ENCODE data around the gene EPHA10. TPM values are rescaled to one million over a fixed set of nuclear protein-coding genes. Genes with fewer than 3 reads are reported as not detected.

Gene EPHA10
- total RNA-seq, 1 experiment from 2014 or later: 1.3 TPM

- no peaks in the 10 kb centered on the region; the same call in 1 of the 2 replicates for H3K36me3 Mint-ChIP-seq
- POLR2A ChIA-PET: no interaction called here
- DNase-seq (ENCODE audit: low spot score): no peak
Observed at GRCh38 chr1:37813529-37814145, 48.7 kb upstream of the EPHA10 start.

DNA sequence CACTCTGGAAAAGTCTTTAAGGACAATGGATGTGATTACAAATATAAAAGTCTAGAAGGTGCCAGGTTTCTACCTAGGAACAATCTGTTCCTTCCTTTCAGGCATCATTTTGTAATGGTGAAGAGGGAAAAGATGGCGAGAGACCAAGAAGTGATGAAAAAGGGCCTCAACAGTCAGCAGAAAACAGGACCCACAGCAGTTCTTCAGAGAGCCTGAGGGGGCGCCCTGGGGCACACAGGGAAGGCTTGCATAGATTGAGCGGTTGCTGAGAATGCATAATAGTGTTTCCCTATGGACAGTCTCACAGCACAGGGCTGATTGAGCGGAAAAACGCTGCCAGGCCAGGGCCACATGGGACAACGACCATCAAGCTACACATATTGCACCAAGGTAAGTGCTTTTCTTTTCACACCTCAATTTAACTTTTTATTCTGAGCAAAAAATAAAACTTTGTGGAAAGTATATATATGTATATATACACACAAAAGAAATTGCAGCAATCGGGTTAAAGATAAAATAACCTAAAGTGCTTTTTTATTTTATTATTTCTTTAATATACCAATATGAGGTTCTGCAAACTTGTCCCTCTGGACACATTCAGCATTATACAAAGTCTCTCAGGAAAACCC lies 46.2 kb upstream of the EPHA10 start:
- Mint-ChIP-seq H3K4me3 (peak overlapping the region; percentile 29; the same call in 1 of the 2 replicates), H3K27me3 (ENCODE audit: low read depth) (no peaks in the 10 kb centered on the region), H3K36me3 (peaks cover 3% of the 10 kb centered on the region), H3K9me3 (no peaks in the 10 kb centered on the region), H3K4me1 (peaks cover 11% of the 10 kb centered on the region; the same call in 1 of the 2 replicates), H3K27ac (peak overlapping the region; percentile 36)
- DNase-seq (ENCODE audit: low spot score) (peak; percentile 83), ATAC-seq (peak; percentile 55)
- TF ChIP-seq CTCF (IDR thresholded peaks at IDR 0.05) (peak; percentile 81), NR2C2 (CRISPR knock-in tag; IDR thresholded peaks at IDR 0.05) (no peak)
- TF ChIP-seq, protein P1, sequence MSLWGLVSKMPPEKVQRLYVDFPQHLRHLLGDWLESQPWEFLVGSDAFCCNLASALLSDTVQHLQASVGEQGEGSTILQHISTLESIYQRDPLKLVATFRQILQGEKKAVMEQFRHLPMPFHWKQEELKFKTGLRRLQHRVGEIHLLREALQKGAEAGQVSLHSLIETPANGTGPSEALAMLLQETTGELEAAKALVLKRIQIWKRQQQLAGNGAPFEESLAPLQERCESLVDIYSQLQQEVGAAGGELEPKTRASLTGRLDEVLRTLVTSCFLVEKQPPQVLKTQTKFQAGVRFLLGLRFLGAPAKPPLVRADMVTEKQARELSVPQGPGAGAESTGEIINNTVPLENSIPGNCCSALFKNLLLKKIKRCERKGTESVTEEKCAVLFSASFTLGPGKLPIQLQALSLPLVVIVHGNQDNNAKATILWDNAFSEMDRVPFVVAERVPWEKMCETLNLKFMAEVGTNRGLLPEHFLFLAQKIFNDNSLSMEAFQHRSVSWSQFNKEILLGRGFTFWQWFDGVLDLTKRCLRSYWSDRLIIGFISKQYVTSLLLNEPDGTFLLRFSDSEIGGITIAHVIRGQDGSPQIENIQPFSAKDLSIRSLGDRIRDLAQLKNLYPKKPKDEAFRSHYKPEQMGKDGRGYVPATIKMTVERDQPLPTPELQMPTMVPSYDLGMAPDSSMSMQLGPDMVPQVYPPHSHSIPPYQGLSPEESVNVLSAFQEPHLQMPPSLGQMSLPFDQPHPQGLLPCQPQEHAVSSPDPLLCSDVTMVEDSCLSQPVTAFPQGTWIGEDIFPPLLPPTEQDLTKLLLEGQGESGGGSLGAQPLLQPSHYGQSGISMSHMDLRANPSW (CRISPR knock-in tag; conservative IDR thresholded peaks at IDR 0.05; ENCODE audit: low read depth): no peak
- POLR2A ChIA-PET: no interaction called here
- CTCF ChIA-PET: interaction anchor here (1.3 kb wide), 1 partner anchor 89 kb away, joined by 3 read pairs; no protein-coding TSS in a partner anchor

More at GRCh38 chr1:37813529-37814145, 48.7 kb upstream of the EPHA10 start:
- TF ChIP-seq ATF3 (CRISPR knock-in tag; conservative IDR thresholded peaks at IDR 0.05): no peak
- TF ChIP-seq, protein P2, sequence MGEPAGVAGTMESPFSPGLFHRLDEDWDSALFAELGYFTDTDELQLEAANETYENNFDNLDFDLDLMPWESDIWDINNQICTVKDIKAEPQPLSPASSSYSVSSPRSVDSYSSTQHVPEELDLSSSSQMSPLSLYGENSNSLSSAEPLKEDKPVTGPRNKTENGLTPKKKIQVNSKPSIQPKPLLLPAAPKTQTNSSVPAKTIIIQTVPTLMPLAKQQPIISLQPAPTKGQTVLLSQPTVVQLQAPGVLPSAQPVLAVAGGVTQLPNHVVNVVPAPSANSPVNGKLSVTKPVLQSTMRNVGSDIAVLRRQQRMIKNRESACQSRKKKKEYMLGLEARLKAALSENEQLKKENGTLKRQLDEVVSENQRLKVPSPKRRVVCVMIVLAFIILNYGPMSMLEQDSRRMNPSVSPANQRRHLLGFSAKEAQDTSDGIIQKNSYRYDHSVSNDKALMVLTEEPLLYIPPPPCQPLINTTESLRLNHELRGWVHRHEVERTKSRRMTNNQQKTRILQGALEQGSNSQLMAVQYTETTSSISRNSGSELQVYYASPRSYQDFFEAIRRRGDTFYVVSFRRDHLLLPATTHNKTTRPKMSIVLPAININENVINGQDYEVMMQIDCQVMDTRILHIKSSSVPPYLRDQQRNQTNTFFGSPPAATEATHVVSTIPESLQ (CRISPR knock-in tag; IDR thresholded peaks at IDR 0.05): no peak
- Mint-ChIP-seq H3K9me3 (no peaks in the 10 kb centered on the region), H3K27ac (no peak overlapping the region), H3K4me1 (peaks cover 8% of the 10 kb centered on the region; the same call in 1 of the 2 replicates), H3K27me3 (ENCODE audit: low read depth) (no peaks in the 10 kb centered on the region), H3K4me3 (no peak overlapping the region)
- CTCF ChIA-PET: no interaction called here
- ATAC-seq: no peak

DNA sequence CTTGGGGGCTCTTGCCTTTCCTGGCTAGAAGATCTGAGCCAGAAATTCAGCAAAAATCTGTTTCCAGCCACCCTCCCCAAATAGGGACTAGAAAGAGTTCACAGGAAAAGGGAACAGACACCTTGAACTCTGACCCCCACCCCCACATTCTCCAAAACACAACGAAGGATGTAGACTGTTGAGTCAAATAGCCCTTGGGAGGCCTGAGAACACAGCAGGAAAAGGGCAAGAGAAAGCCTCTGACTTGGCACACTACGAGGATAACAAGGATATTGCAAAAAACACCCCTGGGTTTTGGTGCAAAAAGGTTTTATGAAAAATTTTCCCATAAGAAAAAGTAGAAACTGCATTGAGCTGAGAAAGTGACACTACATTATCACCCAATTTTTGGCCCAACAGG lies 45.0 kb upstream of the EPHA10 start:
- Mint-ChIP-seq H3K4me3 (no peak overlapping the region), H3K9me3 (no peaks in the 10 kb centered on the region), H3K36me3 (peaks cover 13% of the 10 kb centered on the region), H3K27me3 (ENCODE audit: low read depth) (no peaks in the 10 kb centered on the region), H3K27ac (no peak overlapping the region), H3K4me1 (peaks cover 11% of the 10 kb centered on the region; the same call in 1 of the 2 replicates)
- POLR2A ChIA-PET: no interaction called here
- CTCF ChIA-PET: no interaction called here
- no peak for ATAC-seq
- TF ChIP-seq CREB1 (CRISPR knock-in tag; IDR thresholded peaks at IDR 0.05): no peak
- TF ChIP-seq TCF7 (CRISPR knock-in tag; IDR thresholded peaks at IDR 0.05; ENCODE audit: low read depth): no peak
- no peak for TF ChIP-seq TP53 (CRISPR knock-in tag; IDR thresholded peaks at IDR 0.05)
- TF ChIP-seq ESRRA (CRISPR knock-in tag; IDR thresholded peaks at IDR 0.05; ENCODE audit: borderline replicate concordance): no peak
- no peak for TF ChIP-seq ZNF396 (CRISPR knock-in tag; IDR thresholded peaks at IDR 0.05; ENCODE audit: borderline replicate concordance)
- TF ChIP-seq CTCF (IDR thresholded peaks at IDR 0.05): no peak
- no peak for TF ChIP-seq ZBTB21 (CRISPR knock-in tag; IDR thresholded peaks at IDR 0.05; ENCODE audit: borderline replicate concordance)
- TF ChIP-seq IRF2 (CRISPR knock-in tag; IDR thresholded peaks at IDR 0.05; ENCODE audit: borderline replicate concordance, low read depth): no peak
- no peak for TF ChIP-seq ZNF219 (CRISPR knock-in tag; IDR thresholded peaks at IDR 0.05; ENCODE audit: borderline replicate concordance)
- no peak for TF ChIP-seq MYBL2 (CRISPR knock-in tag; IDR thresholded peaks at IDR 0.05)
- no peak for TF ChIP-seq KAT7 (CRISPR knock-in tag; IDR thresholded peaks at IDR 0.05; ENCODE audit: borderline replicate concordance)
- TF ChIP-seq MXD4 (CRISPR knock-in tag; IDR thresholded peaks at IDR 0.05; ENCODE audit: borderline replicate concordance): no peak
- no peak for DNase-seq (ENCODE audit: low spot score)

All from WTC11 (cell line).